Choroid plexus epithelial cell (primary cell): ENCODE results near the gene CDH18.

Experiments used
- DNase-seq: peaks from one replicate; pipeline ENCODE4 v3.0.0-alpha.2; 2010; ENCODE audit warnings: low read depth
- H3K4me3 ChIP-seq: 2 replicates; pipeline ENCODE4 v1.5.1; 2011; ENCODE audit warnings: low read depth, mild to moderate bottlenecking, control low read depth, low read length, moderate library complexity
- CTCF ChIP-seq: conservative IDR thresholded peaks from 2 replicates; pipeline ENCODE4 v1.5.1; 2011; ENCODE audit warnings: low read depth, mild to moderate bottlenecking, control low read depth, inconsistent platforms, low read length, moderate library complexity

The CDH18 gene

GRCh38 chr5:19719109-19719508, 268.9 kb downstream of the CDH18 start:
- no peak for TF ChIP-seq CTCF
- no peak for DNase-seq
- no peak overlapping the region for H3K4me3 ChIP-seq

- H3K4me3 ChIP-seq = no peak overlapping the region
- DNase-seq = no peak
- TF ChIP-seq CTCF = no peak
These were observed 274.3 kb downstream of the CDH18 start for GRCh38 chr5:19713740-19714139.

- no peak overlapping the region for H3K4me3 ChIP-seq
- TF ChIP-seq CTCF = no peak
- DNase-seq = no peak
These were observed 278.6 kb downstream of the CDH18 start for GRCh38 chr5:19709403-19709802.

- no peak overlapping the region for H3K4me3 ChIP-seq
- DNase-seq = no peak
- no peak for TF ChIP-seq CTCF
These were observed 281.2 kb downstream of the CDH18 start for GRCh38 chr5:19706776-19707175.

GRCh38 chr5:19701731-19702130, 286.3 kb downstream of the CDH18 start:
- DNase-seq = no peak
- no peak overlapping the region for H3K4me3 ChIP-seq
- TF ChIP-seq CTCF = no peak

GRCh38 chr5:19694949-19695611, 292.9 kb downstream of the CDH18 start:
- H3K4me3 ChIP-seq = no peak overlapping the region
- no peak for TF ChIP-seq CTCF
- DNase-seq = no peak

GRCh38 chr5:19690978-19691377, 297.0 kb downstream of the CDH18 start:
- H3K4me3 ChIP-seq = no peak overlapping the region
- no peak for DNase-seq
- no peak for TF ChIP-seq CTCF
